AG04450 (cell line): ENCODE data around the gene MMP2. TPM values are rescaled to one million over a fixed set of nuclear protein-coding genes. Genes with fewer than 3 reads are reported as not detected.

Experiments
- CTCF ChIA-PET: fragments of 300-600, 350-600 bp; formaldehyde crosslinking; extraction: SDS; loops from one replicate; lab custom pipeline; 2022; ENCODE audit warnings: antibody characterized with exemption, inconsistent platforms; lab: Charles Lee
- POLR2A ChIA-PET: fragments of 350-600 bp; formaldehyde crosslinking; extraction: SDS; loops from one replicate; lab custom pipeline; 2021; ENCODE audit warnings: antibody characterized with exemption, inconsistent platforms; lab: Yijun Ruan, JAX
- DNase-seq: peaks from one replicate; pipeline ENCODE4 v3.0.0-alpha.2; 2011; ENCODE audit warnings: low read depth, low spot score
- H3K27ac ChIP-seq: one replicate; pipeline ENCODE4 v1.5.1; 2012; ENCODE audit warnings: low read depth, low read length, control low read depth
- H3K27me3 ChIP-seq: one replicate; pipeline ENCODE4 v1.6.0; 2012; ENCODE audit warnings: low read length; ENCODE audit not compliant: control insufficient read depth, insufficient read depth
- H3K4me3 ChIP-seq: 2 replicates; pipeline ENCODE4 v1.5.1; 2011; ENCODE audit warnings: mild to moderate bottlenecking, low read depth, low read length, control low read depth
- H3K9me3 ChIP-seq: 2 replicates; pipeline ENCODE4 v1.5.1; 2012; ENCODE audit warnings: low read length; ENCODE audit not compliant: control insufficient read depth, insufficient read depth
- CTCF ChIP-seq: IDR thresholded peaks from 2 replicates; pipeline ENCODE4 v1.5.1; 2011; ENCODE audit warnings: low read depth, low read length, control low read depth, inconsistent platforms
- polyA plus RNA-seq: library from polyadenylated mRNA; depleted of rRNA; stranded (reverse); fragments of >200 nt; gene quantifications from 2 replicates; pipeline ENCODE4 v1.2.3, GENCODE V29; 2011

The MMP2 gene
- polyA plus RNA-seq, 1 experiment: 1,281 TPM

- ChIA-PET CTCF (no interaction called here), POLR2A (no interaction called here)
- TF ChIP-seq CTCF: no peak
- Histone ChIP-seq H3K4me3 (no peak overlapping the region), H3K9me3 (no peaks in the 10 kb centered on the region), H3K27ac (no peak overlapping the region), H3K27me3 (peaks cover 5% of the 10 kb centered on the region)
- DNase-seq: no peak
Observed at GRCh38 chr16:55453909-55454308, 25.1 kb upstream of the MMP2 start.

GRCh38 chr16:55454861-55455260 lies 24.1 kb upstream of the MMP2 start:
- CTCF ChIA-PET: interaction anchor here (2.6 kb wide), 1 partner anchor 10 kb away, joined by 34 read pairs; no protein-coding TSS in a partner anchor
- Histone ChIP-seq H3K27ac (no peak overlapping the region), H3K9me3 (no peaks in the 10 kb centered on the region), H3K4me3 (no peak overlapping the region), H3K27me3 (peaks cover 8% of the 10 kb centered on the region)
- TF ChIP-seq CTCF: no peak
- DNase-seq: no peak
- POLR2A ChIA-PET: no interaction called here

- no peak for DNase-seq
- CTCF ChIA-PET: interaction anchor here (0.5 to 12.0 kb wide), 3 partner anchors 9 to 242 kb away, joined by 4 to 542 read pairs (median 252); no protein-coding TSS in a partner anchor
- Histone ChIP-seq H3K4me3 (no peak overlapping the region), H3K9me3 (no peaks in the 10 kb centered on the region), H3K27ac (no peak overlapping the region), H3K27me3 (peaks cover 5% of the 10 kb centered on the region)
- no peak for TF ChIP-seq CTCF
- POLR2A ChIA-PET: no interaction called here
Observed at GRCh38 chr16:55462241-55462640, 16.8 kb upstream of the MMP2 start.

DNA sequence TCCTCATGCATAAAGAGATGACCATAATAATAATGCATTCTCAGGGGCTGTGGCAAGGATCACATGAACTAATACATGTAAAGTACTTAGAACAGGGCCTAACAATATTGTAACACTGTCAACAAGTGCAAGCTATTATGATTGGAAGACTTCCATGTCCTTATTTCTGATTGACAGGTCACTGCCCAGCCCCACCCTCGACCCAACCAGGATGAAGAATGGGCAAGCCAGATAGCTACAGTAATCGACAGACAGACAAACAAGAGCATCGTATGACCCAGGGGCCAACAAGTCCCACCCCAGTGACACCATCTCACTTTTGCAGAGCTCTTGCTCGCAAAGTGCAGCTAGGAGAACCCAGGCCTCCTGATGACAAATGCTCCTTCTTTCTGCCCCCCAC lies 14.6 kb upstream of the MMP2 start:
- DNase-seq: no peak
- no peak overlapping the region for H3K4me3 ChIP-seq
- H3K9me3 ChIP-seq: no peaks in the 10 kb centered on the region
- no peak for TF ChIP-seq CTCF
- CTCF ChIA-PET: interaction anchor here (0.6 to 12.0 kb wide), 67 partner anchors 8 to 1915 kb away, joined by 3 to 542 read pairs (median 6); partner anchors contain the start of genes CAPNS2, CES1 and LPCAT2
- no peak overlapping the region for H3K27ac ChIP-seq
- peaks cover 2% of the 10 kb centered on the region for H3K27me3 ChIP-seq
- POLR2A ChIA-PET: interaction anchor here (0.6 to 1.2 kb wide), 2 partner anchors 16 to 38 kb away, joined by 3 to 4 read pairs; no protein-coding TSS in a partner anchor

GRCh38 chr16:55465077-55465896 lies 13.7 kb upstream of the MMP2 start:
- Histone ChIP-seq H3K4me3 (peak overlapping the region; percentile 29; the same call in 1 of the 2 replicates), H3K9me3 (no peaks in the 10 kb centered on the region), H3K27me3 (no peaks in the 10 kb centered on the region), H3K27ac (no peak overlapping the region)
- CTCF ChIA-PET: interaction anchor here (0.6 to 12.0 kb wide), 78 partner anchors 9 to 1916 kb away, joined by 3 to 542 read pairs (median 5); partner anchors contain the start of genes CAPNS2, CES1 and LPCAT2
- peak; percentile 99 for TF ChIP-seq CTCF
- POLR2A ChIA-PET: interaction anchor here (0.6 to 1.2 kb wide), 2 partner anchors 15 to 37 kb away, joined by 3 to 4 read pairs; no protein-coding TSS in a partner anchor
- peak; percentile 72 for DNase-seq
